ENCODE data around the gene HIVEP1. TPM values are rescaled to one million over a fixed set of nuclear protein-coding genes. Genes with fewer than 3 reads are reported as not detected.

The HIVEP1 gene
- total and polyA plus RNA-seq, 2 of the 8 experiments (the other 6 are each of a cell fraction or from before 2014, with no cell fraction given): 22.6 to 23.1 TPM

DNA sequence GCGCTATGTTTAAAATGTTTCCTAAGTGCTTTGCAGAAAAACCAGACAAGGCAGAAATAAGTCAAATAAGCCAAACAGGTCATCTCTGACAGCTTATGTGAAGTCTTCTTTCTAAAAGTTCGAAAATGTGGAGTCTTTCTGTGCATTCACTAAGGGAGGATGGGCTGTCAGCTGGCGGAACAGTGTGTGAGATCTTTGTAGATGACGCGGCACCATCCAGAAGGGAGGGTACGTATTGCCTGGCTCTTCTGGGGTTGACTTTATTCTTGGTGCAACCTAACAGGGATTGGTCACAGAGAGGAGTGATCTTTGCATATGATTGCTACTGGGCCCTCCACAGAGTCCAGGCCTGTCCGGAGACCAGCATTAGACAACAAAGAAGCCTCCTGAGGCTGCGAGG, 163.5 kb downstream of the HIVEP1 start:
- Histone ChIP-seq H3K4me2 (ENCODE audit: insufficient read depth in 1 of 2, low read depth in 2 of 2, low read length in 2 of 2) (no peak overlapping the region), H3K23ac (ENCODE audit: insufficient read length) (no peak overlapping the region), H3K9me3 (ENCODE audit: insufficient read depth in 2 of 2, low read depth in 1 of 2, low read length in 1 of 2) (no peaks in the 10 kb centered on the region), H4K5ac (ENCODE audit: insufficient read length, low read depth, low read length) (no peak overlapping the region), H2BK12ac (ENCODE audit: low read depth, low read length) (no peak overlapping the region), H3K79me1 (ENCODE audit: low read depth, low read length) (no peaks in the 10 kb centered on the region), H3K4ac (replicated peaks; ENCODE audit: insufficient read length, low read depth, low read length) (no peak overlapping the region), H2AK5ac (ENCODE audit: low read depth, low read length) (no peak overlapping the region), H4K20me1 (replicated peaks in 1 of 2; ENCODE audit: control insufficient read depth in 1 of 2, insufficient read depth in 2 of 2, low read length in 2 of 2) (no peaks in the 10 kb centered on the region), H4K91ac (replicated peaks; ENCODE audit: insufficient read length, low read length) (no peak overlapping the region), H2BK5ac (ENCODE audit: low read depth, low read length) (0 out of 2 replicates have a peak overlapping the region, but pooled peaks have one; percentile 10), H3K27me3 (replicated peaks in 1 of 4; ENCODE audit: control insufficient read depth in 3 of 4, extremely low read depth in 1 of 4, insufficient read depth in 3 of 4, low read length in 3 of 4) (no peaks in the 10 kb centered on the region), H3K9ac (replicated peaks in 1 of 4; ENCODE audit: extremely low read depth in 1 of 4, low read depth in 3 of 4, low read length in 3 of 4) (no peak overlapping the region), H3K18ac (ENCODE audit: extremely low read depth, low read length) (no peak overlapping the region), H3K27ac (ENCODE audit: low read depth, low read length) (no peak overlapping the region), H3K56ac (replicated peaks; ENCODE audit: insufficient read length, low read depth, low read length) (no peak overlapping the region), H2BK15ac (ENCODE audit: low read length) (no peak overlapping the region; the same call in 1 of the 2 replicates), H2BK120ac (replicated peaks; ENCODE audit: low read depth, low read length) (no peak overlapping the region), H3K14ac (ENCODE audit: insufficient read length) (no peak overlapping the region), H3K79me2 (ENCODE audit: control insufficient read depth in 1 of 2, insufficient read depth in 2 of 2, low read length in 2 of 2) (no peaks in the 10 kb centered on the region), H3K4me1 (replicated peaks in 1 of 4; ENCODE audit: control insufficient read depth in 3 of 4, insufficient read depth in 4 of 4, low read length in 3 of 4) (peaks cover 0 to 3% (median under 1%) of the 10 kb centered on the region in 4 experiments; a peak in 2 of 7 replicates), H2AFZ (ENCODE audit: low read length) (no peak overlapping the region), H2BK20ac (ENCODE audit: low read length) (no peak overlapping the region; the same call in 1 of the 2 replicates), H3K36me3 (ENCODE audit: control insufficient read depth in 2 of 4, insufficient read depth in 4 of 4, low read length in 3 of 4) (no peaks in the 10 kb centered on the region), H4K8ac (ENCODE audit: extremely low read depth, insufficient read depth, low read length) (no peak overlapping the region), H3K4me3 (ENCODE audit: extremely low read depth in 1 of 4, insufficient read depth in 2 of 4, low read depth in 3 of 4, low read length in 4 of 4) (no peak overlapping the region), H3K23me2 (ENCODE audit: low read depth, low read length) (no peaks in the 10 kb centered on the region)
- POLR2A ChIA-PET (ENCODE audit: partially characterized antibody): interaction anchor here (1.2 kb wide), 1 partner anchor 13 kb away, joined by 3 read pairs; no protein-coding TSS in a partner anchor
- FAIRE-seq (no peak), DNase-seq (ENCODE audit: low read depth in 1 of 2, low spot score in 2 of 2) (no peak)
- CTCF ChIA-PET (ENCODE audit: partially characterized antibody): no interaction called here
- WGBS, 2 experiments (ENCODE audit: extremely low coverage in 1 of 2, insufficient coverage in 1 of 2, insufficient read length in 1 of 2, insufficient replicate concordance in 2 of 2, low coverage in 1 of 2, low lambda C conversion rate in 2 of 2, missing lambda C conversion rate in 1 of 2): 84% methylated on average over 8 of the region's 8 CpGs; no CpG with 5 or more reads in 1 of the 2 experiments
- TF ChIP-seq RXRA (IDR thresholded peaks at IDR 0.05; ENCODE audit: insufficient read depth, low read depth, low read length) (no peak), SP4 (IDR thresholded peaks at IDR 0.05; ENCODE audit: low read length) (no peak), SRF (IDR thresholded peaks at IDR 0.05; ENCODE audit: low read depth, low read length) (no peak), HDAC6 (IDR thresholded peaks at IDR 0.05; ENCODE audit: low read depth, low read length) (no peak), NRF1 (IDR thresholded peaks at IDR 0.05; ENCODE audit: low read depth, low read length) (no peak), GTF2F1 (IDR thresholded peaks at IDR 0.05; ENCODE audit: borderline replicate concordance, low read depth, low read length) (no peak), HDAC2 (IDR thresholded peaks at IDR 0.05; ENCODE audit: borderline replicate concordance in 1 of 2, low read depth in 2 of 2, low read length in 2 of 2) (no peak), CTBP2 (IDR thresholded peaks at IDR 0.05; ENCODE audit: borderline replicate concordance, insufficient read depth, insufficient read length, low read length) (no peak), JUND (IDR thresholded peaks at IDR 0.05; ENCODE audit: low read length) (no peak), SIX5 (IDR thresholded peaks at IDR 0.05; ENCODE audit: low read depth, low read length) (no peak), BCL11A (IDR thresholded peaks at IDR 0.05; ENCODE audit: low read depth in 2 of 2, low read length in 2 of 2) (no peak), CHD1 (IDR thresholded peaks at IDR 0.05; ENCODE audit: low read depth, low read length) (no peak), SIRT6 (IDR thresholded peaks at IDR 0.05; ENCODE audit: low read length) (no peak), CBX5 (IDR thresholded peaks at IDR 0.05; ENCODE audit: low read depth, low read length) (no peak), TAF1 (IDR thresholded peaks at IDR 0.05; ENCODE audit: low read depth, low read length) (no peak), KDM5A (IDR thresholded peaks at IDR 0.05; ENCODE audit: low read length) (no peak)
